HL-60 (cell line): ENCODE measurements around the gene CD82.

ENCODE experiments used
- DNase-seq, 2 experiments: peaks; one replicate each; pipeline ENCODE4 v3.0.0-alpha.2; 2010 to 2020; ENCODE audit warnings: low read depth in 1 of 2, low spot score in 1 of 2
- H3K27ac ChIP-seq: fragments of 250-450 bp; sonication (Bioruptor Pico); replicated peaks from 2 replicates; pipeline ENCODE4 v1.5.1; 2020; ENCODE audit warnings: mild to moderate bottlenecking, moderate library complexity
- H3K27me3 ChIP-seq: fragments of 250-450 bp; sonication (Bioruptor Pico); 2 replicates; pipeline ENCODE4 v1.5.1; 2021; ENCODE audit warnings: mild to moderate bottlenecking, moderate library complexity; ENCODE audit not compliant: insufficient read depth, poor library complexity, severe bottlenecking
- H3K4me3 ChIP-seq: replicated peaks from 2 replicates; pipeline ENCODE4 v1.5.1; 2011; ENCODE audit warnings: mild to moderate bottlenecking, control low read depth, low read length; ENCODE audit not compliant: insufficient read depth
- CTCF ChIP-seq: IDR thresholded peaks from one replicate; pipeline ENCODE4 v1.5.1; 2011; ENCODE audit warnings: low read length, control low read depth, inconsistent platforms; ENCODE audit not compliant: insufficient read depth
- GABPA ChIP-seq: IDR thresholded peaks from 2 replicates; pipeline ENCODE4 v1.6.1; 2012; ENCODE audit warnings: low read depth
- POLR2AphosphoS5 ChIP-seq: IDR thresholded peaks from 2 replicates; pipeline ENCODE4 v1.6.1; 2012; ENCODE audit warnings: low read depth
- REST ChIP-seq: IDR thresholded peaks from 2 replicates; pipeline ENCODE4 v1.6.1; 2012; ENCODE audit warnings: low read depth; ENCODE audit not compliant: insufficient replicate concordance
- SPI1 ChIP-seq: IDR thresholded peaks from 2 replicates; pipeline ENCODE4 v1.6.1; 2012; ENCODE audit warnings: low read depth, mild to moderate bottlenecking, borderline replicate concordance

CD82 gene

DNA sequence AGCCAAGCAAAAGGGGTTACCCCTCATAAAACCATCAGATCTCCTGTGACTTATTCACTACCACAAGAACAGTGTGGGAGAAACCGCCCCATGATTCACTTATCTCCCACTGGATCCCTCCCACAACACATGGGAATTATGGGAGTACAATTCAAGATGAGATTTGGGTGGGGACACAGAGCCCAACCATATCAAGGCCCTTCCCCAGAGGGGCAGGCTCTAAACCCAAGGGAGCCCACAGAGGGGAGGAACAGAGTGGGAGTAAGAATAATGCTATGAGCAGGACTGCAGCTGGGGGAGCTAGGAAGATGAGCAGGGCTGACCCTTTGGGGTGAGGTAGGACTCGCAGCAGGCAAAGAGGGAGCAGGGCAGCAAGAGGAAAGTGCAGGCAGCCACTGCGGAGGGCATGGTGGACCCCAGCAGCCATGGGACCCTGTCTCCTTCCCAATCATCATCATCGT, 59.3 kb downstream of the CD82 start:
- Histone ChIP-seq H3K27me3 (no peaks in the 10 kb centered on the region), H3K27ac (no peak overlapping the region)

GRCh38 chr11:44625759-44626523, 60.5 kb downstream of the CD82 start:
- DNase-seq: peak; percentile 81 to 86
- H3K4me3 ChIP-seq: no peak overlapping the region
- TF ChIP-seq CTCF: no peak
- TF ChIP-seq POLR2AphosphoS5: peak; percentile 92
- peak; percentile 70; the same call in 1 of the 2 replicates for TF ChIP-seq SPI1
- no peak for TF ChIP-seq REST
- no peak for TF ChIP-seq GABPA
- H3K27me3 ChIP-seq: no peaks in the 10 kb centered on the region
- H3K27ac ChIP-seq: no peak overlapping the region; the same call in 1 of the 2 replicates

More for the DNA sequence above, 59.3 kb downstream of the CD82 start:
- TF ChIP-seq GABPA: no peak
- TF ChIP-seq REST: no peak
- TF ChIP-seq POLR2AphosphoS5: no peak
- no peak for TF ChIP-seq CTCF
- no peak for TF ChIP-seq SPI1
- no peak overlapping the region for H3K4me3 ChIP-seq
- DNase-seq: no peak

DNA sequence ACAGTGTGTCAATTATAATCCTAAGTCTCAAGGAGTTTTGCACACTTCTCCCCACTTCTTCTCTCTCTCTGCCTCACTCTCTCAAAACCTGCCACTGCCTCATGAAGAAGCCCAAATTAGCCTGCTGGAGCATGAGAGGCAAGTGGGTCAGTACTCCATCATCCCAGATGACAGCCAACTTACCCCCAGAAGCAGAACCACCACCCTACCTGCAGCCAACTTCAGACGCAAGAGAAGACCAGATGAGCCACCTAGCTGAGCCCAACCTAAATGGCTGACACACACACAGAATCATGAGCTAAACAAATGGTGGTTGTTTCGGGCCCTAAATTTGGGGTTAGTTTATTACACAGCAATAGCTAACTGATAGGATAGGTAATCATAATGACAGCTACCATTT, 61.2 kb downstream of the CD82 start:
- TF ChIP-seq CTCF: no peak
- TF ChIP-seq REST: no peak
- TF ChIP-seq GABPA: no peak
- no peak for DNase-seq
- Histone ChIP-seq H3K27me3 (no peaks in the 10 kb centered on the region), H3K27ac (no peak overlapping the region), H3K4me3 (no peak overlapping the region)
